Islet precursor cell (in vitro differentiated cells): ENCODE measurements around the gene ANKRD13D.
"Not testable (repeated sequence)": the region's sequence is repeated elsewhere in the genome, so short reads cannot be mapped to it uniquely, and the experiment has no call there.

Experiments used
- DNase-seq: peaks from one replicate; pipeline ENCODE4 v3.0.0-alpha.2; 2018

The ANKRD13D gene

GRCh38 chr11:67307545-67308001, 18.5 kb downstream of the ANKRD13D start:
- peak; percentile 46 for DNase-seq

- no peak for DNase-seq
Observed at GRCh38 chr11:67308031-67308866, 19.1 kb downstream of the ANKRD13D start.

DNA sequence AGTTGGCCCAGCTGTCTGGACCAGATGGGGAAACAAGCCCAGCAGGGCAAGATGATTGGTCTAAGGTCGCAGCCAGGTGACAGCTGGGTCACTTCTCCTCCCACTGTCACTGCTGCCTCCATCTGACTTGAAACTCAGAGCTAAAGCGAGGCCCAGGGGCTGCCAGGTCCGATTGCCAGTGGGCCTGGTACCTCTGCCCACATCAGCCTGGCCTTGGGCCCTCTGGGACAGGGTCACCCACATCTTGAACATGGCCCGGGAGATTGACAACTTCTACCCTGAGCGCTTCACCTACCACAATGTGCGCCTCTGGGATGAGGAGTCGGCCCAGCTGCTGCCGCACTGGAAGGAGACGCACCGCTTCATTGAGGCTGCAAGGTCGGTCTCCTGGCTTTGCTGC, 20.1 kb downstream of the ANKRD13D start:
- no peak for DNase-seq

DNA sequence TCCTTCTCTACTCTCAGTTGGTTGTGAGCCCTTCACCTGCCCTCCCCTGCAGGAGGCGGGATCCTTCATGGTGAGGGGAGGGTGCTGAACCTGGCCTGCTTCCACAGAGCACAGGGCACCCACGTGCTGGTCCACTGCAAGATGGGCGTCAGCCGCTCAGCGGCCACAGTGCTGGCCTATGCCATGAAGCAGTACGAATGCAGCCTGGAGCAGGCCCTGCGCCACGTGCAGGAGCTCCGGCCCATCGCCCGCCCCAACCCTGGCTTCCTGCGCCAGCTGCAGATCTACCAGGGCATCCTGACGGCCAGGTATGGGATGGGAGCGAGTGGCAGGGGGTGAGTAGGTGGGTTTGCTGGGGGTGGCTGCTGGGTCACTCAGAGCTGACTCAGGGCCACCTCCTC, 20.6 kb downstream of the ANKRD13D start:
- DNase-seq = no peak

DNA sequence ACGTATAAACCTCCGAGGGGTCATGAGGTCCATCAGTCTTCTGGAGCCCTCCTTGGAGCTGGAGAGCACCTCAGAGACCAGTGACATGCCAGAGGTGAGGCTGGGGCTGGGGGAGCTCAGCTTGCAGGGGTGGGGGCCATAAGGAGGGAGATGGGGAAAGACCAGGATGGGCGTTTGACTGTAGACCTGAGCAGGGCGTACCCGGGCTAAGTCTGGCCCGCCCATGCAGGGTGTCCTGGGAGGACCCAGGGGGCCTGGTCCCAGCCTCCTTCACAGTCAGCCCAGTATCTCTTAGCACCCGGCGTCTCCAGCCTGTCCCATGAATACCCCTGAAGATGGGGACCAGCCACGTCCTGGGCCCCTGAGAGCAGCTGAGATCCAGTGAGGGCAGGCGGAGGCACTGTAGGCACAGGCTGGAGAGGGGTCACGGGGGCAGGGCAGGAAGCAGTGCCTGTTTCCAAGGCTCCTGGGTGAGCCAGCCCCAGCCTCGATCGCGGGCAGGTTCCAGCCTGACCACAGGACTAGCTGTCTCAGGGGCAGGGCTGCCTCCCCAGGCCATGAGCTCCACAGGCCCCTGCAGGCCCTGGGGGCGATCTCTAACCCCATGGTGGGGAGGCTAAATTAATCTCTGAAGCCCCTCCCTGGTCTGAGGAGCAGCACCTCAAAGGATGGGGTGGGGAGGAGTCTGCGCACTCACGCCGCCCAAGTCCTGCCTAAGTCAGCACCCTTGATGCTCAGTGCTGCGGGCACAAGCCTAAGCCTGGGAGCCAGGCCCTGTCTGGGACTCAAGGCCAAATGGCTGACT, 21.3 kb downstream of the ANKRD13D start:
- DNase-seq = no peak

- no peak for DNase-seq
Observed at GRCh38 chr11:67311051-67311555, 22.0 kb downstream of the ANKRD13D start.

DNA sequence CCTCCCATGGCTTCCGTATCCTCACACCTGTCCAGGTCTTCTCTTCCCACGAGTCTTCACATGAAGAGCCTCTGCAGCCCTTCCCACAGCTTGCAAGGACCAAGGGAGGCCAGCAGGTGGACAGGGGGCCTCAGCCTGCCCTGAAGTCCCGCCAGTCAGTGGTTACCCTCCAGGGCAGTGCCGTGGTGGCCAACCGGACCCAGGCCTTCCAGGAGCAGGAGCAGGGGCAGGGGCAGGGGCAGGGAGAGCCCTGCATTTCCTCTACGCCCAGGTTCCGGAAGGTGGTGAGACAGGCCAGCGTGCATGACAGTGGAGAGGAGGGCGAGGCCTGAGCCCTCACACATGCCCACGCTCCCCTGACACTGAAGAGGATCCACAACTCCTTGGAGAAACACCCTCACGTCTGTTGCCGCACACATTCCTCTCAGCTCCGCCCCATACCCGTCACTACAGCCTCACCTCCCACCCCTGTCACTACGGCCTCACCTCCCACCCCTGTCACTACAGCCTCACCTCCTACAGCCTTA, 22.5 kb downstream of the ANKRD13D start:
- DNase-seq = no peak

DNA sequence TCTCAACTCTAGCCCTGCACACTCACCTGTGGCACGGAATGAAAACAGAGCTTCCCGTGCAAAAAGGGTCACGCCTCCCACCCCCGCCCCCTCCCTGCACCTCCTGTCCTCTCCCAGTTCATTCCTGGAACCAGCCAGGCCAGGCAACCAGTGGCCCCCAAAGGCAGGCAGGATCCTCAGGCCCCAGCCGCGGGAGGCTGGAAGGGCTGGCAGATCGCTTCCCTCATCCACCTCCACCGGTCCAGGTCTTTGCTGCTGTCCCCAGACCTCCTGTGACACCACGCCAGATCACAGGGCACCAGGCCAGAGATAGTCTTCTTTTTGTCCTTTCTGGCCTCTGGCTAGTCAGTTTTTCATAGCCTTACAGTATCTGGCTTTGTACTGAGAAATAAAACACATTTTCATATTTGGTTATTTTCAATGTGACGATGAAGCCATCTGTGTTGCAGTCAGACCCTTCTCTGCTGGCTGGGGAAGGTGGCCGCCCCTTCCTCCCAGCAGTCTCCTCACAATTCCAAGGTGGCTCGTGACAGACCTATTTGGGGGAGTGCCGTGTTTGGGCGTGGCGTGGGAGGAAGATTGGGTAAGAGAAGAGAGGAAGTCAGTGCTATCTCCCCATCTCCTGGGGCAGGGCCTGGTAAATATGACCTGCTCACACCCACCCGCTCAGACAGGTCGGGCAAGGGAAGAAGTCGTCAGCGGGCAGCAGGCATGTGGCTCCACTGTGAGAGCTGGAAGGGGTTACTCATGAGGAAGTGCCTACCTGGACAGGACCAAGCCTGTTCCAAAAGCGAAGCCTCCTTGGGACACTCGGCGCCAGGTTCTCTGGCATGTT, 23.3 kb downstream of the ANKRD13D start:
- no peak for DNase-seq

GRCh38 chr11:67313125-67313890, 24.2 kb downstream of the ANKRD13D start:
- no peak for DNase-seq

GRCh38 chr11:67314218-67314617, 25.1 kb downstream of the ANKRD13D start:
- no peak for DNase-seq

DNA sequence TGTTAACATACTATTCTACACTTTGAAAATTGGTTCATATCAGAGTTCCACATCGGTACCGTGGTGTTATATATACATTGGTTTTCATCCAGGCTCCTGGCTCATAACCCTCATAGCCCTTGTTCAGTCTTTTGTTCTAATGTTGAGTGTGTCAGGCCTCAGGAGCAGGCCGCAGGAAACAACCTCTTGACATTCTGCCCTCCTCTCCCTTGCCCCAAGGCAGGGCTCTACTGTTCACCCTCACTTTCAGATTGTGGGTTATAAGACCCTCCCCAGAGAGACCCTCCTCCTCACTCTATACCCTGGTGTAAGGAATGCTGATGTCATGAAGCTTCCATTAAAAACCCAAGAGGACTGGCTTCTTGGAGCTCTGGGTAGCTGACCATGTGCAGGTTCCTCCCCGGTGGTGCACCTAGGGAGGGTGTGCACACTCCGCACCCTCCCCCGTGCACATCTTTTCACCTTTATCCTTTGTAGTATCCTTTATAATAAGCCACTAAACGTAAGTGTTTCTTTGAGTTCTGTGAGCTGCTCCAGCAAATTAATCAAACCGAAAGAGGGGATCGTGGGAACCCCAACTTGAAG, 26.3 kb downstream of the ANKRD13D start:
- no peak for DNase-seq

- DNase-seq = no peak
Observed at GRCh38 chr11:67316882-67317204, 27.7 kb downstream of the ANKRD13D start.

DNA sequence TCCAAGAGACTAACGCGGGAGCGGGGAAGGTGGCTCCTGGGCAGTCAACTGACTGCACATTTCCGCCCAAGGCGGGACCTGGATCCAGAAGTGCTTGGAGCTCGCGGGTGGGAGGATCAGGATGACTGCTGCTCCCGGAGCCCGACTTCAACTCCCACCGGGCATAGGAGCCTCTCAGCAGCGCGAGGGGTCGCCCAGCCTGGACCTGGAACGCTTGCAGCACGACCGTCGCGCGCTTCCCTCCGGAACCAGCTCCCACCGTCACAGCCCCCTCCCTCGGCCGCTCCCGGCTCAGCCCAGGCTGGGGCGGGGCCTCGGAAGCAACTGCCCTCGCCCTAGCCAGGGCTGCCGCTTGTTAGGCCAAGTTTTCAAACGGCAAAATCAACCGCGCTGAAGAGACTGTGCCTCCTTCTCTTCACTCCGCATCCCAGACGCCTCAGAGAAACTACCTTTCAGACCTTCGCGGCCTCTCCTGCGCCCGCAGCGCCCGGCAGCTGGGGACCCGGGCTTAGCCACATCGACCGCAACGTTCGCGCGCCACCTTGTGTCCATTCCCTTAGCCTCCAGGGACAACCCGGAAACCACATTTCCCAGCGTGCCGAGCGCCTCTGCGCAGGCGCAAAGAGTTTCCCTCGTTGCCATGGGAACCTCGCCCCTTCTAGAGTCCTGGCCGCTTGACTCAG, 28.2 kb downstream of the ANKRD13D start:
- DNase-seq = peak; percentile 98

- DNase-seq = no peak
Observed at GRCh38 chr11:67317888-67318555, 28.9 kb downstream of the ANKRD13D start.

- not testable (repeated sequence) for DNase-seq
Observed at GRCh38 chr11:67318876-67319275, 29.8 kb downstream of the ANKRD13D start.

DNA sequence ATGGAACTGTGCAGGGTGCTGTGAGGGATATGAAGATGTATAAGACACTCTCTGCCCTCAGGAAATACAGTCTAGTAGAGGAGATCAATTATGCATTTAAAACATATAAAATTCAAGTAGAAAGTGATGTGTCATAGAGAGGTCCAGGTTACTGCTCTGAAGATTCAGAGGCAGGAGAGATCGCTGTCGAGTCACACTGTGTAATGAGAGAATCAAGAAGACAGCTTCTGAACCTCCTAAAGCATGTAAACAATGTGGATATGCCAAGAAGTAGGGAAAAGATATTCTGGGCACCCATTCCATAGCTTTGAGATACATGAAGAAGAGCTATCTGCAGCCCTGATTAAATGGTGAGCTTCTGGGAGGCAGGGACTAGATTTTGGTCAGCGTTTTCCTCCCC, 30.9 kb downstream of the ANKRD13D start:
- no peak for DNase-seq

DNA sequence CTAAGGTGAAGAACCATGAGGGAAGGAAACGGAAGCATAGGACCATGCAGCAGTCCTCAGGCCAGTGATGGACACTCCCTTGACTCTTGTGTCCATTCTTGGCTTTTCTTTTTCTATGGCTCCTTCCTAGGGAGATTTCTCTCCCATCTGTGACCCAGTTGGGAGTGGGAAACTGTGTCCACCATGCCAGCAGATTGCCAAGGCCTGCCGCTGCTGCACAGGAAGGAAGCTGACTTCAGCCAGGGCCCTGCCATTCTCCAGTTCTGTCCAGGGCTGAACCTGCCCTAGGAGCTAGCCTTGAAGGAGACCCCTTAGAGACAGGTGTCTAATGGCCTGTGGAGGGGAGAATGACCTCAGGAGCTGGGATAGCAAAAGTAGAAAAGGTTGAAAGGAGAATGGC, 31.6 kb downstream of the ANKRD13D start:
- DNase-seq = no peak

GRCh38 chr11:67321313-67321871, 32.3 kb downstream of the ANKRD13D start:
- no peak for DNase-seq

GRCh38 chr11:67322049-67322448, 32.9 kb downstream of the ANKRD13D start:
- DNase-seq = no peak

DNA sequence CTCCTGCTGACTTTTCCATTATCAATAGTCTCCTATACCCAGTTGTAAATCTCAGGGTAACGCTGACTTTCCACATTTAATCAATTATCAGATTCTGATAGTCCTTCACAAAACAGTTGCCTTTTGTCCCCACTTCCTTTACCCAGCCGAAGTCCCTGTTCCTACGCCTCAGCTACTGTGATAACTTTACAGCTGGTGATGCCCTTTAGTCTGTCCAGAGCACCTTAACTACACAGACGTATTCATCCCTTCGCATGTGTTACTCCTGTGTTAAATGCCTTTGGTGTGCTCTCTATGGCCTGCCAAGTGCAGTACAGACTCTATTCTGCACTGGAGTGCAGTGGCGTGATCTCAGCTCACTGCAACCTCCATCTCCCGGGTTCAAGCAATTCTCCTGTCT, 34.4 kb downstream of the ANKRD13D start:
- DNase-seq = no peak
